ENCODE data around the gene CAMTA2. TPM values are rescaled to one million over a fixed set of nuclear protein-coding genes. Genes with fewer than 3 reads are reported as not detected.

CAMTA2 gene
- total RNA-seq, 2 experiments from 2014 or later: 91.5 to 99.0 TPM

GRCh38 chr17:5000237-5000639, 12.8 kb upstream of the CAMTA2 start:
- intact Hi-C loops (cut with micrococcal nuclease): no loop called here
- H3K4me1 Mint-ChIP-seq (ENCODE audit: low read depth): peaks cover 15% of the 10 kb centered on the region
- ChIA-PET POLR2A (interaction anchor here (1.1 to 1.5 kb wide), 3 partner anchors 10 to 18 kb away, joined by 3 to 4 read pairs (median 4); no protein-coding TSS in a partner anchor), CTCF (interaction anchor here (0.9 to 1.2 kb wide), 3 partner anchors 62 to 119 kb away, joined by 3 to 4 read pairs (median 3); no protein-coding TSS in a partner anchor)
- no peaks in the 10 kb centered on the region for H3K9me3 Mint-ChIP-seq
- no peak overlapping the region for H3K4me3 Mint-ChIP-seq
- H3K36me3 Mint-ChIP-seq (ENCODE audit: low read depth): peaks cover 26% of the 10 kb centered on the region
- H3K27me3 Mint-ChIP-seq: peaks cover 1% of the 10 kb centered on the region
- DNase-seq (no peak), ATAC-seq (no peak)
- no peak overlapping the region for H3K27ac Mint-ChIP-seq
- no peak for TF ChIP-seq CTCF (IDR thresholded peaks at IDR 0.05)

GRCh38 chr17:4999430-5000093, 12.1 kb upstream of the CAMTA2 start:
- H3K4me1 Mint-ChIP-seq (ENCODE audit: low read depth): peaks cover 17% of the 10 kb centered on the region
- no peaks in the 10 kb centered on the region for H3K9me3 Mint-ChIP-seq
- ATAC-seq (no peak), DNase-seq (no peak)
- H3K36me3 Mint-ChIP-seq (ENCODE audit: low read depth): peaks cover 24% of the 10 kb centered on the region
- ChIA-PET POLR2A (interaction anchor here (1.0 to 1.5 kb wide), 4 partner anchors 9 to 35 kb away, joined by 3 to 4 read pairs (median 4); partner anchors contain the start of gene SLC52A1), CTCF (interaction anchor here (0.7 to 1.2 kb wide), 3 partner anchors 62 to 91 kb away, joined by 3 to 4 read pairs (median 3); no protein-coding TSS in a partner anchor)
- no peak overlapping the region for H3K27ac Mint-ChIP-seq
- peak overlapping the region; percentile 79 for H3K4me3 Mint-ChIP-seq
- peaks cover 1% of the 10 kb centered on the region for H3K27me3 Mint-ChIP-seq
- no peak for TF ChIP-seq CTCF (IDR thresholded peaks at IDR 0.05)
- intact Hi-C loops (cut with micrococcal nuclease): no loop called here

DNA sequence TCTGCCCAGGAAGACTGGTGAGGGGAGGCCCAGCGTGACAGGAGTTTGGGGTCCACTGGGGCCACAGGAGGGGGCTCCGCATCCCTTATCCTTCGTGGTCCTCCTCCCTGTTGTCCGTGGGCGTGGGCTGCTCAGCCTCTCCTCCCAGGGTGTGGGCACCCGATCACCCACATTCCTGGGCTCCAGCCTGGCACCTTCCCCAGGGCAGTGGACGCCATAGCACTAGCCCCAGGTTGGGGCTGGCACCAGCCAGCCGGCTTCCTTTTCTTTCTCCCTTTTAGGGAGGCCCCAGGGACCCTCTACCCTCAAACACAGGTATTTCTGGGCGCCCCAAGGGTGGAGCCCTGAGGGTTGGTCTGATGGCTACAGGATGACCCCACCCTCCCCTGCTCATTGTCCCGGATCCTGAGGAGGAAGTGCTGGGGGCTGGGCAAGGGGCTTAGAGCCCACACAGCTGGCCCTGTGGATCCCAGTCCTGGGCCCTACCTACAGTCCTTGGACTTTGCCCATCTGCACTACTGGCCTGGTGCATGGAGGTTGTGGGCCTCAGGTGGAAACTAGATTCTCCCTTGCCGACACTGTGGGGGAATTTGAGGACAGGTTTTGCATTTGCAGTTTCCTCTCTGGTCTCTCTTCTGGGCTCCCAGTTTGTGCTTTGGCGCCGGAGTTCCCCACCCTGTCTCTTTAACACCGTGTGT, 11.4 kb upstream of the CAMTA2 start:
- intact Hi-C loops (cut with micrococcal nuclease): no loop called here
- Mint-ChIP-seq H3K27me3 (peaks cover 1% of the 10 kb centered on the region), H3K4me1 (ENCODE audit: low read depth) (peaks cover 17% of the 10 kb centered on the region), H3K27ac (no peak overlapping the region), H3K4me3 (peak overlapping the region; percentile 79), H3K36me3 (ENCODE audit: low read depth) (peaks cover 20% of the 10 kb centered on the region), H3K9me3 (no peaks in the 10 kb centered on the region)
- no peak for TF ChIP-seq CTCF (IDR thresholded peaks at IDR 0.05)
- ATAC-seq (no peak), DNase-seq (peak; percentile 32)
- ChIA-PET CTCF (interaction anchor here (0.7 kb wide), 1 partner anchor 64 kb away, joined by 4 read pairs; no protein-coding TSS in a partner anchor), POLR2A (interaction anchor here (0.9 to 1.7 kb wide), 4 partner anchors 13 to 58 kb away, joined by 3 to 7 read pairs (median 6); partner anchors contain the start of genes PFN1, RNF167 and SLC52A1)

- H3K4me3 Mint-ChIP-seq: peak overlapping the region; percentile 79
- POLR2A ChIA-PET: interaction anchor here (0.9 to 1.7 kb wide), 8 partner anchors 9 to 58 kb away, joined by 3 to 11 read pairs (median 5); partner anchors contain the start of genes PFN1, RNF167 and SLC52A1
- peak overlapping the region; percentile 25 for H3K27ac Mint-ChIP-seq
- intact Hi-C loops (cut with micrococcal nuclease): no loop called here
- ATAC-seq (peak; percentile 3), DNase-seq (peak; percentile 32)
- peaks cover 17% of the 10 kb centered on the region for H3K4me1 Mint-ChIP-seq (ENCODE audit: low read depth)
- peaks cover 1% of the 10 kb centered on the region for H3K27me3 Mint-ChIP-seq
- no peaks in the 10 kb centered on the region for H3K9me3 Mint-ChIP-seq
- CTCF ChIA-PET: interaction anchor here (1.1 to 1.9 kb wide), 5 partner anchors 11 to 32 kb away, joined by 3 to 6 read pairs (median 4); no protein-coding TSS in a partner anchor
- H3K36me3 Mint-ChIP-seq (ENCODE audit: low read depth): peaks cover 13% of the 10 kb centered on the region
- TF ChIP-seq CTCF (IDR thresholded peaks at IDR 0.05): no peak
Observed at GRCh38 chr17:4998027-4998731, 10.7 kb upstream of the CAMTA2 start.
